ENCODE measurements around the gene VPS13D.
A peak's percentile ranks its signal among the peaks of the same experiment; 100 is the strongest.

Gene VPS13D

DNA sequence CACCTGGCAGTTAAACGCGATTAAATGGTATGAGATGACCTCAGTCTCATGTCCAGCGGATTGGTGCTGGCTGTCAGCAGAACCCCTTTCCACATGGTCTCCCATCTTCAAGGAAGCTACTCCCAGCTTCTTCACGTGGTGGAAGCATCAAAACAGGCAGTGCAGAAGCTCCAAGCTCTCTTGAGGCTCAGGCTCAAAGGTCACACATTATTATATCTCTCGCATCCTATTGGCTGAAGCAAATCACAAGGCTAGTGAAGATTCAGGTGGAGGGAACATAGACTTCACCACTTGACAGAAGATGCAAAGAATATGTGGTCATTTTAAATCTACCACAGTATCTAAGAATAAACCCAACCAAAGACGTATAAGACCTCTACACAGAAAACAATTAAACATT is 181.9 kb downstream of the VPS13D start:
- Histone ChIP-seq H3K36me3 (replicated peaks) (peaks cover 6% of the 10 kb centered on the region), H3K4me3 (no peak overlapping the region)
- in situ Hi-C loops (cut with MboI; ENCODE audit: low sequenced_read_pairs), result no loop called here

DNA sequence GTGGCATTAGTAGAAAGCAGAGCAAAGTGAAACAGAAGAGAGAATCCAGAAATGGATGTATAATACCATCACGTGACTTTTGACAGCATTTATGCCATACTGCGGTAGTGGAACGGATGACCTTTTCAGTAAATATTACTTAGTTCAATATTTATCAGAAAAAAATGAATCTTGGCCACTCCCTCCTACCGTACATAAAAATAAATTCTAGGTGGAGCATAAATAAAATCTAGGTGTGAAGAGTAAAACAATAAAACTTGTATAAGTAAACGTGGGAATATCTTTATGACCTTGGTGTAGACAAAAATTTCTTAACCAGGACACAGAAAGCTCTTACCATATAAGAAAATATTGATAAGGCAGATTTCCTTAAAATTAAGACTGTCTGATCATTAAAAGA is 182.6 kb downstream of the VPS13D start:
- Histone ChIP-seq H3K4me1 (no peaks in the 10 kb centered on the region), H3K4me3 (no peak overlapping the region), H3K36me3 (replicated peaks) (peaks cover 6% of the 10 kb centered on the region), H3K27me3 (ENCODE audit: low read depth) (no peaks in the 10 kb centered on the region), H3K9me3 (no peaks in the 10 kb centered on the region)
- in situ Hi-C loops (cut with MboI; ENCODE audit: low sequenced_read_pairs), result no loop called here
- DNase-seq (ENCODE audit: low spot score in 2 of 2), result no peak

More for the DNA sequence above, 181.9 kb downstream of the VPS13D start:
- no peak for DNase-seq (ENCODE audit: low spot score in 2 of 2)
- H3K27me3 ChIP-seq (ENCODE audit: low read depth), result no peaks in the 10 kb centered on the region
- no peaks in the 10 kb centered on the region for H3K9me3 ChIP-seq
- no peaks in the 10 kb centered on the region for H3K4me1 ChIP-seq

DNA sequence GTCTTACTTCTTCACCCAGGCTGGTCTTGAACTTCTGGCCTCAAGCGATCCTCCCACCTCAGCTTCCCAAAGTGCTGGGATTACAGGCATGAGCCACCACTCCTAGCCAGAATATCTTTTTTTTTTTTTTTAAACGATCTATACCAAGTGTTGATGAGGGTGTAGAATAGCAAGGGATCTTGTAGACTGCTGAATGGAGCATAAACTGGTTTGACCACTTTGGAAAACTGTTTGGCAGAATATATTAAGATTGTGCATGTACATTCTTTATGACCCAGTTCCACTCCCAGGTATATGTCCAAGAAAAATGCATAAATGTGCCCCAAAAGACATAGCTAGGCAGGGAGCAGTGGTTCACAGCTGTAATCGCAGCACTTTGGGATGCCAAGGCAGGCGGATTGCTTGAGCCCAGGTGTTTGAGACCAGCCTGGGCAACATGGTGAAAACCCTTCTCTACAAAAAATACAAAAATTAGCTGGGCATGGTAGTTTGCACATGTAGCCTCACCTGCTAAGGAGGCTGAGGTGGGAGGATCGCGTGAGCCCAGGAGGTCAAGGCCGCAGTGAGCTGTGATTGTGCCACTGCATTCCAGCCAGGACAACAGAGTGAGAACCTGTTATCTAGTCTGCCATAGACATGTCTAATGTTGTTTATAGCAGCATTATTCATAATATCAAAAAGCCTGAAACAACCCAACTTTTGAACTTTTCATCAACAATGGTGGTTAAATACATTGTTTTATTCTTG is 184.0 kb downstream of the VPS13D start:
- in situ Hi-C loops (cut with MboI; ENCODE audit: low sequenced_read_pairs), result no loop called here

DNA sequence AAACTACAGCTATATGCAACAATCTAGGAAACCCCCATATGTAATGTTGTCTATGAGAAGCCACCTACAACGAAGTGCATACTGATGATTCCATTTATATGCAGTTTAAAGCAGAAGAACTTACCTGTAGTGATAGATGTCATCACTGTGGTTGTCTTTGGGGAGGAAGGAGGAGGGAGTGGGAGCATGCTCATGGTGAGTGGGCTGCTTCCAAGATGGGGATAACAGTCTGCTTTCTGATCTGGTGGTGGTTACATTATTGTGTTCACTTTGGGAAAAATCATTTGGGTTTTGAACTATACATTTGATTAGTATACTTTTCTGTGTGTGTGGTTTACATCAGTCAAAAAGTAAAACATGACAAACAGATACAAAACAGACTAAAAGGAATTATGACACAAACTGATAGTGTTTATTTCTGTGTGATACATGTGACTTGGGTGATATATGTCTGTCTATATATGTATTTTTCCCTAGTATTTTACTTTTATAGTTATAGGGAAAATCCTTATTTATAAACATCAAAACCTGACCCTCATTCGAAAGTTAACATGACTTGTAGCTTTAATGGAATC is 184.7 kb downstream of the VPS13D start:
- in situ Hi-C loops (cut with MboI; ENCODE audit: low sequenced_read_pairs), result no loop called here
- Histone ChIP-seq H3K27me3 (ENCODE audit: low read depth) (no peaks in the 10 kb centered on the region), H3K4me3 (no peak overlapping the region), H3K9me3 (no peaks in the 10 kb centered on the region), H3K4me1 (no peaks in the 10 kb centered on the region), H3K36me3 (replicated peaks) (peaks cover 10% of the 10 kb centered on the region)
- DNase-seq (ENCODE audit: low spot score in 2 of 2), result no peak

More for the DNA sequence above, 184.0 kb downstream of the VPS13D start:
- peaks cover 10% of the 10 kb centered on the region for H3K36me3 ChIP-seq (replicated peaks)
- H3K9me3 ChIP-seq, result no peaks in the 10 kb centered on the region
- no peak overlapping the region for H3K4me3 ChIP-seq
- no peaks in the 10 kb centered on the region for H3K27me3 ChIP-seq (ENCODE audit: low read depth)
- DNase-seq (ENCODE audit: low spot score in 2 of 2), result no peak
- no peaks in the 10 kb centered on the region for H3K4me1 ChIP-seq

DNA sequence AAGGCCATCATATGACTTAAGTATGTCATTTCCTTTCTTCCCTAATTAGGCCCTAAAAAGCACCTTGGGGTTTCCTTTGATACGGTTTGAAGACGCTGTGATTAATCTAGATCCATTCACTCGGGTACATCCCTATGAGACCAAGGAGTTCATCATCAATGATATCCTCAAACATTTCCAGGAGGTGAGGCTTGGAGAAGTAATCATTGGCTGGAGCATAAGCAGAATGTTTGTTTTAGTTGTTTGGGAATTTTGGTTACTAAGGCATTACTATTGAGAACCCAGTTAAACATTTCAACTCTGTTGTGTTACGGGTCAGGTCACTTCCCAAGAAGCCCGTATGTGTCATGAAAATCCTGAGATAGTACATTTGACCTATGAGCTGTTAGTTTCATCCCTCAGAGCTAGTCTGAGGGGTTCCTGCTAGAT is 185.2 kb downstream of the VPS13D start:
- no peak for DNase-seq (ENCODE audit: low spot score in 2 of 2)
- H3K36me3 ChIP-seq (replicated peaks), result peaks cover 11% of the 10 kb centered on the region
- no peaks in the 10 kb centered on the region for H3K27me3 ChIP-seq (ENCODE audit: low read depth)
- no peak overlapping the region for H3K4me3 ChIP-seq
- in situ Hi-C loops (cut with MboI; ENCODE audit: low sequenced_read_pairs), result no loop called here
- H3K4me1 ChIP-seq, result no peaks in the 10 kb centered on the region
- H3K9me3 ChIP-seq, result no peaks in the 10 kb centered on the region

DNA sequence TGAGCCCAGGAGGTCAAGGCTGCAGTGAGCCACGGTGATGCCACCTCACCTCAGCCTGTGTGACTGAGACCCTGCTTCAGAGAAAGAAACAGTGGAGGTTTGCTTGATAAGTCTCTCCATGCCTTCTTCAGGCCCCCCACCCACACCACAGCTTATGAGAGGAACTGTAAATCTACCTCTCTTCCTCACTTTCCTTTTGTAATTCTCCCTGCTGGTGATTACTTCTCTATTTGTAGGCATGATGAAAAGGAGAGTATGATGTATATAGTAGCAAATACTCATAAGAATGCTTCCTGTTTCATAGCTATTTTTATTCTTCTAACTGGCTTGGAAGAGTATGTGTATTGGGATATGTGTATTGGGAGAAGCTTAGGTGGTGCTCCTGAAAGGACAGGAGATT is 186.3 kb downstream of the VPS13D start:
- in situ Hi-C loops (cut with MboI; ENCODE audit: low sequenced_read_pairs), result no loop called here
- no peaks in the 10 kb centered on the region for H3K27me3 ChIP-seq (ENCODE audit: low read depth)
- H3K4me1 ChIP-seq, result no peaks in the 10 kb centered on the region
- no peaks in the 10 kb centered on the region for H3K9me3 ChIP-seq
- no peak for DNase-seq (ENCODE audit: low spot score in 2 of 2)
- no peak overlapping the region for H3K4me3 ChIP-seq
- peaks cover 7% of the 10 kb centered on the region; the same call in 1 of the 2 replicates for H3K36me3 ChIP-seq (replicated peaks)

DNA sequence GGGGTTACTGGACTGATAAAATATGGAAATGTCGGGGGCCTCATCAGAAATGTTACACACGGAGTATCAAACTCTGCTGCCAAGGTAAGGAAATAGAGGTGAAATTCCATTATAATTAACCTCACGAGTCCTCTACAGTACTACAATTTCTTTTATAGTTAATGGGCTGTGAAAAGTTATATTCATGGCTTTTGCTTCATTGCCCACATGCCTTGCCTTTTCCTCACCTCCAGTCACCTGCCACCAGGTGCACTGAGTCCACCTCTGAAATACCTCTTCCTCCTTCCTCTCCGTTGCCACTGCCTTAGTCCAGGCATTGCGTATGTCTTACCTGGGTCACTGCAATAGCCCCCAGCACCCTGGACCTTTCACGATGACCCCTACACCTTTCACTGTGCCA is 186.9 kb downstream of the VPS13D start:
- no peak for DNase-seq (ENCODE audit: low spot score in 2 of 2)
- Histone ChIP-seq H3K9me3 (no peaks in the 10 kb centered on the region), H3K4me1 (no peaks in the 10 kb centered on the region), H3K27me3 (ENCODE audit: low read depth) (no peaks in the 10 kb centered on the region), H3K4me3 (no peak overlapping the region), H3K36me3 (replicated peaks) (peaks cover 7% of the 10 kb centered on the region; the same call in 1 of the 2 replicates)
- in situ Hi-C loops (cut with MboI; ENCODE audit: low sequenced_read_pairs), result no loop called here

DNA sequence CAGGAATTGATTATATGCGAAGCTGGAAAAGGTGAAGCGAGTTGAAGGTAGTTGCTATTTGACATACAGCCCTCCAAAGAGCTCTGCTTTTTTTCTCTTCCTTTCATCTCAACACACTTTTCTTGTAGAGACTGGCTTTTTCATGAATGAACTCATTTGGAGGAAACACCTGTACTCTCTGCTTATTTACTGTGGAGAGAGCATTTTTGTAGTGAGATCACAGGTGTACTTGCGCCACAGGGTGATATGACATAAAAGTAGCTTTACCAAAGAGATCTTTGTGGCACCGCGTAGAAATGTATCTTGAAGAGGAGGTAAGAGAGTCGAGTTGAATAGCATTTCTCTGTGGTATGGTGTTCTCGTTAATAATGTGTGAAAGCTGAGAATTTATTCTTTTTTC is 187.6 kb downstream of the VPS13D start:
- Histone ChIP-seq H3K27me3 (ENCODE audit: low read depth) (no peaks in the 10 kb centered on the region), H3K4me3 (no peak overlapping the region), H3K9me3 (no peaks in the 10 kb centered on the region), H3K4me1 (no peaks in the 10 kb centered on the region), H3K36me3 (replicated peaks) (peaks cover 7% of the 10 kb centered on the region; the same call in 1 of the 2 replicates)
- no peak for DNase-seq (ENCODE audit: low spot score in 2 of 2)
- in situ Hi-C loops (cut with MboI; ENCODE audit: low sequenced_read_pairs), result no loop called here

DNA sequence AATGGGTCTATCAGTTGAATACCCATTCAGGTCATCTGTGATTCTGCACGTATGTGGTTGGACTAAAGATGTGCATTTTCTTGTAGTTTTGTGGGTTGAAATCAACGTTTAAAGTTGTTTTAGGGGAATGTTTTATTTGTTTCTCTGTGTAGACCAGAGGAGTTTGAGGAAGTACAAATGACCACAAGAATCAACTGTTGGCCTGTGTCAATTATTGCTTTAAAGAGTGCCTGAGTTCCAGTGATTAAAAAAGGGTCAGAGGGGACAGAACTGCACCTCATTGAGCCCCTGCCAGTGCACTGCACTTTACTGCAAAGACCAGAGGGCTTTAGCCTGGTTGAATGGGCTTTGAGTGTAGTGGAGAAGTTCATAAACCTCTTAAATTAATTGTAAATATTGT is 190.3 kb downstream of the VPS13D start:
- in situ Hi-C loops (cut with MboI; ENCODE audit: low sequenced_read_pairs), result no loop called here
- no peaks in the 10 kb centered on the region for H3K9me3 ChIP-seq
- H3K36me3 ChIP-seq (replicated peaks), result peaks cover 7% of the 10 kb centered on the region; the same call in 1 of the 2 replicates
- no peak overlapping the region for H3K4me3 ChIP-seq
- no peak for DNase-seq (ENCODE audit: low spot score in 2 of 2)
- no peaks in the 10 kb centered on the region for H3K4me1 ChIP-seq
- no peaks in the 10 kb centered on the region for H3K27me3 ChIP-seq (ENCODE audit: low read depth)

DNA sequence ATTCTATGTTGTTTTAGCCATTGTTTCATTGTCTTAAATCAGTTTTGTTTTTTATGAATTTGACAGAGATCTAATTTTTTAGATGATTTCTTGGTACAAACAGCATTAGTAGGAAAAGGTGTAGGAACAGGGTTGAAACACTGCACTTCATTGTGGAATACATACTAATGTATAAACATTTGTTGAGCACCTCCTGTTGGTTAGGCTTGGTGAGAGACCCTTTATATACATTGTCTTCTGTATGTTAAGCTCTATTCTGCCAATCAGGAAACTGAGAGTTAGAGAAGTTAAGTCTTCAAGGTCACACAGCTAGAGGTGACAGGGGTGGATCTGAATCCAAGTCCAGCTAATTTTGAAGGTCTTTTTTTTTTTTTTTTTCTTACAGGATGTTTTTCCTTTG is 192.7 kb downstream of the VPS13D start:
- no peak overlapping the region for H3K4me3 ChIP-seq

DNA sequence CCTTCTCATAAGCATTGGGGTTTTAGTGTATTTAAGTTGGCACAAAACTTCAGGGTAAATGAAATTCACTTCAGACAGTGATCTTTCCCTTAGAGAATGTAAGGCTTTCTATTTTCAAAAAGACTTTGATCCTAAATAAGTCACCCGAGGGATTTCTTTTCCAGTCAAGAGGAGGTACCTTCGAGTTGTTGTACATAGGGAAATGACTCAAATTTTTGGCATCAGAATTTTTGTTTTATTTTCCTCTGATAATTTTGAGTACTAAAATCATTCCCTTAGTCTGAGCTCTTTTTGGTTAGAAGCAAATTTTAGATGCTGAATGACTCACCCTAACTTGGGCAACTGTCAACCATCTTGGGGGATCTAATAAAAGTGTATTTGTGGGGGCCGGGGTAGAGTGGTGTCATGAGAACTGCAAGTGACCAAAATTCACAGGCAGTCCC is 194.3 kb downstream of the VPS13D start:
- H3K4me3 ChIP-seq, result no peak overlapping the region
- 0 out of 2 replicates have a peak, but pooled peaks cover 3% of the 10 kb centered on the region for H3K36me3 ChIP-seq (replicated peaks)
- DNase-seq (ENCODE audit: low spot score in 2 of 2), result no peak
- H3K4me1 ChIP-seq, result peaks cover 5% of the 10 kb centered on the region; the same call in 1 of the 2 replicates
- in situ Hi-C loops (cut with MboI; ENCODE audit: low sequenced_read_pairs), result no loop called here
- H3K27me3 ChIP-seq (ENCODE audit: low read depth), result no peaks in the 10 kb centered on the region
- H3K9me3 ChIP-seq, result no peaks in the 10 kb centered on the region

More for the DNA sequence above, 192.7 kb downstream of the VPS13D start:
- H3K9me3 ChIP-seq, result no peaks in the 10 kb centered on the region
- H3K27me3 ChIP-seq (ENCODE audit: low read depth), result no peaks in the 10 kb centered on the region
- peak in 1 of 2 experiments; percentile 5 for DNase-seq (ENCODE audit: low spot score in 2 of 2)
- H3K36me3 ChIP-seq (replicated peaks), result 0 out of 2 replicates have a peak, but pooled peaks cover 7% of the 10 kb centered on the region
- H3K4me1 ChIP-seq, result peaks cover 2% of the 10 kb centered on the region; the same call in 1 of the 2 replicates
- in situ Hi-C loops (cut with MboI; ENCODE audit: low sequenced_read_pairs), result no loop called here

DNA sequence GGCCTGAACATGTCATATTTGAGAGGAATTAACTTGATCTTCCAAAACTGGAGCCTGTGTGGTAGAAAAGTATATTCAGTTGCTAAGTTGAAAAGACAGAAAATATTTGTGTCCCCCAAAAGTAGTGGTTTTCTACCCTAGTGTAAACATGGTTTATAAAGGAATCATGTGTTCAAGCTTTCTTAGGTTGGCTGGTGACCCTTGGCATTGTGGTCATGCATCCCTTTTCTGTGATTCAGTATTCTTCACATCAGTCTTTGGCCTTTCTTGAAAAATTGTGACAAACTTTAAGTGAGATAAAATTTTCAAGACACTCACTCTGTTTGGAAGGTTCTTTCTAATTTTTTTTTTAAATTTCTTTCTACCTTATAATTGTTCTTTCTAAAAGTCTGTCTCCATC is 195.0 kb downstream of the VPS13D start:
- no peak overlapping the region for H3K4me3 ChIP-seq
- DNase-seq (ENCODE audit: low spot score in 2 of 2), result no peak
- in situ Hi-C loops (cut with MboI; ENCODE audit: low sequenced_read_pairs), result no loop called here

DNA sequence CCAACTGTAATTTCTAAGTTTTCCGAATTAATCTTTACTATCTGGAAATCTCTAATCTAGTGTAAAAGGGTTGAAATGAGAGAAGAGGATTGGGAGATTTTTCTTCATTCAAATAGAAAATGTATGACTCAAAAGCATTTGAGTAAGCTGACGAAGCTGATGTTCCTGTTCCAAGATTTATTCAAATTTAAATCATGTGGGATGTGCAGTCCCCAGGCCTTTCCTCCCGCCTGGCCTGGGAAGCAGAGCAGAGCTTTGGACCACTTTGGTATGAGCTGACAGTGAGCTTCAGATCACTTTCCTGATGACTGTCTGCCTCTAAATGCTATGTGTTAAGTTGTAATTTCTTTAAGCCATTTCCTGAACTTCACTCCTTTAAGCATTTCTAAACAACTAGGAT is 196.2 kb downstream of the VPS13D start:
- Histone ChIP-seq H3K4me3 (no peak overlapping the region), H3K4me1 (peaks cover 5% of the 10 kb centered on the region; the same call in 1 of the 2 replicates), H3K36me3 (replicated peaks) (no peaks in the 10 kb centered on the region), H3K27me3 (ENCODE audit: low read depth) (no peaks in the 10 kb centered on the region), H3K9me3 (no peaks in the 10 kb centered on the region)
- DNase-seq (ENCODE audit: low spot score in 2 of 2), result no peak
- in situ Hi-C loops (cut with MboI; ENCODE audit: low sequenced_read_pairs), result no loop called here

More for the DNA sequence above, 195.0 kb downstream of the VPS13D start:
- Histone ChIP-seq H3K27me3 (ENCODE audit: low read depth) (no peaks in the 10 kb centered on the region), H3K36me3 (replicated peaks) (0 out of 2 replicates have a peak, but pooled peaks cover 2% of the 10 kb centered on the region), H3K9me3 (no peaks in the 10 kb centered on the region), H3K4me1 (peaks cover 5% of the 10 kb centered on the region; the same call in 1 of the 2 replicates)

DNA sequence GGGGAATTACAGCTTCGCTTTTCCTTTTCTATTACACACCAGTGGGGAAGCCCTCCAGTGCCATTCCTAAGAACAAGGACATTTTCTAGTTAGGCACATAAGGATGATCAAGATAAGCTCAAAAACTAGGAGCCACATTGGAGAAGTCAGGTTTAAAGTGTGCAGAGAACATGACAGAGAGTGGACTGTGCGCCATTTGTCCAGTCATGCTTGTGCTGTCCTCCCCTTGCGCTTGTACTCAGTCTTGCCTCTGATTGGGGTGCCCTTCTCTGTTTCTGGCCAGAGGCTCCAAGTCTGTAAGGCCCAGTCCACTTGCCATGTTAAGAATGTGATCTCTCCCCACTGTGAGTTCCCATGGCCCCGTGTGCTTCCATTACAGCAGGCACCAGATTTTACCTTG is 198.5 kb downstream of the VPS13D start:
- H3K36me3 ChIP-seq (replicated peaks), result no peaks in the 10 kb centered on the region
- no peak overlapping the region for H3K4me3 ChIP-seq
- DNase-seq (ENCODE audit: low spot score in 2 of 2), result no peak
- H3K4me1 ChIP-seq, result peaks cover 5% of the 10 kb centered on the region; the same call in 1 of the 2 replicates
- no peaks in the 10 kb centered on the region for H3K9me3 ChIP-seq
- H3K27me3 ChIP-seq (ENCODE audit: low read depth), result no peaks in the 10 kb centered on the region
- in situ Hi-C loops (cut with MboI; ENCODE audit: low sequenced_read_pairs), result no loop called here
